ENCODE results near the gene BSDC1.

Gene BSDC1

DNA sequence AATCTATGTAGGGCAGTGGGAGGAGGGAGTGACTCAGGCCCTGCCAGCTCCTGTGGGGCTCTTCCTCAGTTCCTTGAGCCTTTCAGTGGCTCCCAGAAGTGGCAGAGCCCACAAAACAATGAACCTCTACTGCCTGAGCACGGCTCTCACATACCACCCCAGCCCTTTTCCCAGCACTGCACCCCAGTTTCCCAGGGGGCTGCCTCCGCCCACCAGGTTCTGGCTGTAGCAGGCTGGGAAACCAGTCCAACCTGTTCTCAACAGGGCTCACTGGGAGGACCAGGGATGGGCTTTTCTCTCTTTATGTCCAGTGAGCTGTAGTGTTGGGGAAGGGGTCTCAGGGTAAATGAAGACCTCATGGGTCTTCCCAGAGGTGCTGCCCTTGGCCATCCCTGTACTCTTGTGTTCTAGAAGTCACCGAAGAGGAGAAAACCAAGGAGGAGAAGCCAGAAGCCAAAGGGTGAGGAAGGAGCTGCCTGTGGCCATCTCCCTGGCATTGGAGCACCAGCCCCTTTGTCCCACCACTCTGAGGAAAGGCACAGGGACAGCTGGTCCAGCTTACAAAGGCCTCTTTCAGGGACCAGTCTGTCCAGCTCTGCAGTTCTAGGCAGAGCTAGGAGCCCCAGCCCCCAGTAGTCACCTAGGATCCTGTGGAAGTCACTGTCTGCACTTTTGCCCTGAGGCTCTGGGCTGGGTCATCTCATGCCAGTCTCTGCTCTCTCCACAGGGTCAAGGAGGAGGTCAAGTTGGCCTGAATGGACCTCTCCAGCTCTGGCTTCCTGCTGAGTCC is 61.8 kb downstream of the BSDC1 start:
- no peak overlapping the region for H3K4me3 ChIP-seq (ENCODE audit: low read depth, low read length)
- DNase-seq (ENCODE audit: low read depth), result no peak
- TF ChIP-seq, protein P1, sequence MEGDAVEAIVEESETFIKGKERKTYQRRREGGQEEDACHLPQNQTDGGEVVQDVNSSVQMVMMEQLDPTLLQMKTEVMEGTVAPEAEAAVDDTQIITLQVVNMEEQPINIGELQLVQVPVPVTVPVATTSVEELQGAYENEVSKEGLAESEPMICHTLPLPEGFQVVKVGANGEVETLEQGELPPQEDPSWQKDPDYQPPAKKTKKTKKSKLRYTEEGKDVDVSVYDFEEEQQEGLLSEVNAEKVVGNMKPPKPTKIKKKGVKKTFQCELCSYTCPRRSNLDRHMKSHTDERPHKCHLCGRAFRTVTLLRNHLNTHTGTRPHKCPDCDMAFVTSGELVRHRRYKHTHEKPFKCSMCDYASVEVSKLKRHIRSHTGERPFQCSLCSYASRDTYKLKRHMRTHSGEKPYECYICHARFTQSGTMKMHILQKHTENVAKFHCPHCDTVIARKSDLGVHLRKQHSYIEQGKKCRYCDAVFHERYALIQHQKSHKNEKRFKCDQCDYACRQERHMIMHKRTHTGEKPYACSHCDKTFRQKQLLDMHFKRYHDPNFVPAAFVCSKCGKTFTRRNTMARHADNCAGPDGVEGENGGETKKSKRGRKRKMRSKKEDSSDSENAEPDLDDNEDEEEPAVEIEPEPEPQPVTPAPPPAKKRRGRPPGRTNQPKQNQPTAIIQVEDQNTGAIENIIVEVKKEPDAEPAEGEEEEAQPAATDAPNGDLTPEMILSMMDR (IDR thresholded peaks at IDR 0.05; ENCODE audit: low read depth, low read length, missing control alignments), result no peak

DNA sequence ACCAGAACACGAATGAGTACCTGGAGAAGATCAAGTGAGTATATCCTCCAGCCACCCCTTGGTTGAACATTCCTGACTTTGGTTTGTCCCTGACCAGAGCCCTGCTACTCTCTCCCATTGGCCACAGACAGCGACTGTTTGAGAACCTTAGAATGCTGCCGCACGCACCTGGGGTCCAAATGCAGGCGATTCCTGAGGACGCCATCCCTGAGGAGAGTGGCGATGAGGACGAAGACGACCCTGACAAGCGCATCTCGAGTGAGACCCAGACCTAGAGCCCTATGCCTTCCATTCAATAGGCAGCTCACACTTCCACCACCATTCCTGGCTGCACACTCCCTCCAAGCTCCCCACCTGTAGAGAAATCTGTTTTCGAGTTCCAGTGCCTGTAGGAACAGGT is 62.7 kb downstream of the BSDC1 start:
- TF ChIP-seq, protein P1 (IDR thresholded peaks at IDR 0.05; ENCODE audit: low read depth, low read length, missing control alignments), result no peak
- DNase-seq (ENCODE audit: low read depth), result no peak
- H3K4me3 ChIP-seq (ENCODE audit: low read depth, low read length), result no peak overlapping the region

DNA sequence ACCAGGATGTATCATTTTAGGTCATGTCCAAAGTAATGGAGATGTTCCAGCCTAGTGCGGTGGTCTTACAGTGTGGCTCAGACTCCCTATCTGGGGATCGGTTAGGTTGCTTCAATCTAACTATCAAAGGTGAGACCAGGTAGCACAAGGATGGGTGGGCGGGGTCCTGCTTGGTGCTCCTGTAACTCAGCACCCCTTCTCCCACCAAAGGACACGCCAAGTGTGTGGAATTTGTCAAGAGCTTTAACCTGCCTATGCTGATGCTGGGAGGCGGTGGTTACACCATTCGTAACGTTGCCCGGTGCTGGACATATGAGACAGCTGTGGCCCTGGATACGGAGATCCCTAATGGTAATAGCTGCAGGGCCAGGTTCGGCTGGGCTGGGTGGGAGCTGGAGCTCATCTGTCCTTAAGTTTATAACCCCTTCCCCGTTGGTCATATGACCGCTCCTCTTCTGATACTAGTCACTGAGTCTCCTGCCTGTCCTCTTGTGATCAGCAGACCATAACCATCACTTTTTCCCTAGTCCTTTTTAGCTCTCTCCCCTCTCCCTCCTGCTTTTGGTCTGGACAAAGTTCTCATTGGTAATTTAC is 63.6 kb downstream of the BSDC1 start:
- no peak for DNase-seq (ENCODE audit: low read depth)
- TF ChIP-seq, protein P1 (IDR thresholded peaks at IDR 0.05; ENCODE audit: low read depth, low read length, missing control alignments), result no peak
- H3K4me3 ChIP-seq (ENCODE audit: low read depth, low read length), result no peak overlapping the region

DNA sequence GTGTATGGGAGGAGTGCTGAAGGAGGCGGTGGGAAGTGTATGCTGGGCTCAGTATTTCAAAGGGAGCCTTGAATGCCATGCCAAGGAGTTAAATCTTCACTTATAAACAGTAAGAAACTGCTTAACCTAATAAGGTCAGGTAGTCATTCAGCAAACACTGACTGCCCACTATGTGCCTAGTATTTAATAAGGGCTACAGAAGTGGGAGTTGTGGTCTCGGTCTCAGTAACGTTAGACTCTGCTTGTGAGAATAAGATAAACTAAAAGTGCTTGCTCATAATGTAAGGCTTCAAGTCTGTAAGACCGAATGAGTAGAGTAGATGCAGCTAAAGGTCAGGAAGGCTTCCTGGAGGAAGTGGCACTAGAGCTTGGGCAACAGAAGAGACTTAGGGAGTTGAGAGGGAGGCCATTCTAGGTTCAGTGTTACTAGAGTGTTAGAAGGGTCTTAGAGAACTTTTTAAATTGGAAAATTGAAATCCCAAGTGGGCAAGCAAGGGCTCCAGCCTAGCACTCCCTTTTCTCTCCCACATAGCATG is 64.2 kb downstream of the BSDC1 start:
- no peak overlapping the region for H3K4me3 ChIP-seq (ENCODE audit: low read depth, low read length)
- TF ChIP-seq, protein P1 (IDR thresholded peaks at IDR 0.05; ENCODE audit: low read depth, low read length, missing control alignments), result no peak
- no peak for DNase-seq (ENCODE audit: low read depth)

DNA sequence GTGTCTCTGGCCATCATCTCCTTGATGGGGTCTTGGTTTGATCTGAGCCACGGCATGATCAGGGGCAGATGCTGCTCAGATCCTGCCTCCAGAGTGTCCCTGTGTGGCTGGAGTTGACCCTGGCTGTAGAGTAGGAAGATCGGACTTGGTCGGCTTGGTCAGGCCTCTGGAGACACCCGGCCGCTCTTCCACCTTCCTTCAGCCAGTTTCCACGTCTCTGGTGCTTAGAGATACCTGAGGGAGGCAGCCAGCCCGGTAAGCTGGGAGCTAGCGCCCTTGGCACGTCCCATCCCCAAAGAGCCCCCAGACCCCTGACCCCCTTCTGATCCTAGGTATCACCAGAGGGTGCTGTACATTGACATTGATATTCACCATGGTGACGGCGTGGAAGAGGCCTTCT is 67.0 kb downstream of the BSDC1 start:
- H3K4me3 ChIP-seq (ENCODE audit: low read depth, low read length), result no peak overlapping the region
- DNase-seq (ENCODE audit: low read depth), result no peak
- TF ChIP-seq, protein P1 (IDR thresholded peaks at IDR 0.05; ENCODE audit: low read depth, low read length, missing control alignments), result no peak

DNA sequence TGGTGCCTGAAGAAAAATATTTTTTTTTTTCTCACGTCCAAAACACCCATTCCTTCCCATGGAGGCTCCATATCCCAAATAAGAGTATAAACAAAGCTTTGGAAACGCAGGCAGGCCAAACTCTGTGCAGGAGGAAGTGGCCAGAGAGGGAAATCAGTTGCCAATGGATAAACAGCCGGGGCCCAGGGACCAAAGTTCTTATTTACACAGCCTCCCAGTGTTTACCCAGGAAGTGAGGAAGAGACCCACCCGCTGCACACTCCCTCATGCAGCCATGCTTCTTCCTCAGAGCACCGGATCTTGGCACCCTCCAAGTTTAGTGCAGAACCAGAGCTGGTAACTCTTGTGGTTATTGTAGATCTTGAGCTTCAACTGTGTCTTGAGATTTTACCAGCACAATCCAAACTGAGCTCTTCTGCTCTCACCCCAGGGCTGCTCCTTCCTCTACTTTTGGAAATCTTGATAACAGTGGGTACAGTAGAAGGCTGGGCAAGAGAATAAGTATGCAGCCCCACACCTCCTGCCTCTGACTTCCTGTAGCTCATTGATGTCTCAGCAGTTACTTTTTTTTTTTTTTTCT is 72.4 kb downstream of the BSDC1 start:
- H3K4me3 ChIP-seq (ENCODE audit: low read depth, low read length), result no peak overlapping the region
- TF ChIP-seq, protein P1 (IDR thresholded peaks at IDR 0.05; ENCODE audit: low read depth, low read length, missing control alignments), result no peak
- DNase-seq (ENCODE audit: low read depth), result no peak
